ENCODE results near the gene FRMPD2.

GRCh38 chr10:48231699-48232315, 42.7 kb downstream of the FRMPD2 start:
- no peak for TF ChIP-seq CTCF (IDR thresholded peaks at IDR 0.05 in 4 of 5, conservative IDR thresholded peaks at IDR 0.05 in 1 of 5)
- no peak for TF ChIP-seq POLR2A (IDR thresholded peaks at IDR 0.05)
